Measurements from ENCODE around the gene GRK5.

The GRK5 gene

DNA sequence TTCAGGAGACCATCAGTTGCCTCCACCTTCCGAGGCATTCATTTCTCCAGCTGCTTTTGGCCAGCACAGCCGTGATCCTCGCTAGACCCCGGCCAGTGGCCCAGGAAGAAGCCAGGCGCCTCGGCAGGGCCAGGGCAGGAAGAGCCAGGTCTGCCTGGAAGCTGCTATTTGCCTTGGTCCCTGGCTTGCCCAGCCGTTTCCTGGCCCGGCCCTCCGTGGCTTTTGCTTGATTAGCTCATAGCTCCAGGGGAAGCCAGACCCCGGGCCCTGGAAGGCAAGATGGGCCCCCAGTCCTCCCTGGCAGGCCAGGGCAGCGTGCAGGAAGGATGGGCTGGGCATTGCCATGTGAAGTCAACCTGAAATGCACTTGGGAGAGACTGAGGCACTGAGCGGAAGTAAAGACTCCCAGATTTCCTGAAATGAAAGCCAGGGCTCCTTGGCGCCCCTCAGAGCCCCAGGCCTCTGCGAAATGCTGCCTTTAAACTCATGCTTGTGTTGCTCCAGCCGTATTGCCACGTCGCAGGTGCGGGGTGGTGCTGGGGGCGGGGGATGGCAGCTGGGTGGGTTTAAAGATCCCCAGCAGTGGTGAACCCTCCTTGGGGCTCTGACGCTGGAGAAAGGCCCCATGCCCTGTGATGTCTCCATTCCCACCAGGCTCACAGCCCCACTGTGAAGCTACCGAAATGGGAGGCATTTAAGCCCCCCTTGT lies 160.6 kb downstream of the GRK5 start:
- DNase-seq = no peak

DNA sequence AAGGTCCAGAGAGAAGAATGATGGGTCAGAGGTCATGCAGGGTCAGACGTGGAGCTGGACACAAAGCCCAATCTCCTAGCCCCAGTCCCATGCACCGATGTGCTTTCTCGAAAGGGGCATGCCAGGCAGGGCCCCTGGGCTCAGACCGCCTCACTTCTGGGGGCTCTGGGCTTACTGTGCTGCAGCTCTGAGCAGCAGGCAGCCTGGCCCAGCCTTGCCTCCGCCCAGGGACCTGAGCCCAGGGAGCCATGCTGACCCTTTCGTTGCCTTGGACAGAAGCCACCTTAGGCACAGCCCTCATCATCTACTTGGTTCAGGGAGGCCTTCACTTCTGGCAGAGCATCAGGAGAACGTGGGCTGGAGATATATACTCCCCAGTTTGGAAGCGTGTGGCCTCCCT lies 161.2 kb downstream of the GRK5 start:
- DNase-seq = no peak

DNA sequence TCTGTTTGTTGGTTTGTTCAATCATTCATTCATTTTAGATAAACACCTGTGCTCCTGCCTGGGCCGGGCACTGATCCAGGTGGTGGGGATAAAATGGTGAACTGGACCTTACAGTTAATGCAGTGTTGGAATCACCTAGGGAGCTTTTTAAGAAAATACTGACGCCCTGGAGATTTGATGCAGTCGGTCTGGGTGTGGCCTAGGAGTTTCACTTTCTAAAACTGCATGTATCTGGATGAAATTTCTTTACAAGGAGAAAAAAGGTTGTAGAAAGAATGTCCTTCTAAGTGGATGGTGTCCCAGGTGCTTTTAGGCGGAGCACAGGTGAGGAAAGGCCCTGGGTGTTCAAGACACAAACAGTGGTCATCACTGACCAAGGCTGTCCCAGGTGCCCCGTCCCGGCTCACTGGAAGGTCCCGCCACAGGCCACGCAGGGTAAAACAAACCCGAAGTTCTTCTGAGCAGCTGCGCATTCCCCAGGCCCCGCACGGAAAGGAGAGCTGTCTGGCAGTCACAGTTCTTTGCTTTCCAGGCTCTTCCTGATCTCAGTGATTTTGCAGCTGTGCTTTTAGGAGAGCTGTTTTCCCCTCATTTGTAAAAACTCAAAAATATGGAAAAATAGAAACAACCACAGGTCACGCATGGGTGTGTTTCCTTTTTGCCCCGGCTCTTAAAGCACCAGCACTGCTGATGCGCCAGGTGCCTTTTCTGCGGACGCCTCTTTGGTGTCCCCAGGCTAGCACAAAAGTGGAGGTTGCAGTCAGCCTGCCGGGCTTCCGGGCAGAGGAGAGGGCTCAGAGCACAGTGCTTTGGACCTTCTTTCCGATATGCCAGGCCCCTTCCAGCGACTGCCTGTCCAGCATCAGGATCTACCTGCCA lies 161.9 kb downstream of the GRK5 start:
- DNase-seq = no peak

DNA sequence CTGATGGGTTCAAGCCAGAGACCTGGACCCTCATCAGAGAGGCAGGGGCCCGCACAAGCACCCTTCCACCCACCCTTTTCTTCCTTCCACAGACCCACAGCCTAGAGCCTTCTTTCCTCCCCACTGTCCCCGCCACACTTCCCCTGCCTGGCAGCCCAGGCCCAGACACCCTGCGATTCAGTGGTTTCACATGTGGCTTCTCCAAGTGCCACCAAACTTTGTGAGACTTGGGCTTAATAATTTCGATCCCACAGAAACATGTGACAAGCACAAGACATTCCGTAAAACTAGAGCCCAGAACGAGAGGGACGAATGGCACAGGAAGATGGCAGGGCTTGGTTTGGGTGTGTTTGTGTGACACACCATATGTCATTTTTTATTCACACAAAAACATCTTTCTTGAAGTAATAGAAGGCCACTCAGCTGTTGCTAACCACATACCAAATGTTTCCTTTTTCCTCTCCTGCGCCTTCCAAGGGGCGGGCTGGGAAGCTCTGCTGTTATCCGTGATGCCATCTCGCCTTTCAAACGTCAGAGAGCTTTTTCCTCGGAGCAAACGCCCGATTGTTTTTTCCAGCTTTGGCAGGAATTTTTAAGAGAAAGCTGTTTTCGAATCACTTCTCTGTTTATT lies 162.9 kb downstream of the GRK5 start:
- DNase-seq = peak; percentile 23

DNA sequence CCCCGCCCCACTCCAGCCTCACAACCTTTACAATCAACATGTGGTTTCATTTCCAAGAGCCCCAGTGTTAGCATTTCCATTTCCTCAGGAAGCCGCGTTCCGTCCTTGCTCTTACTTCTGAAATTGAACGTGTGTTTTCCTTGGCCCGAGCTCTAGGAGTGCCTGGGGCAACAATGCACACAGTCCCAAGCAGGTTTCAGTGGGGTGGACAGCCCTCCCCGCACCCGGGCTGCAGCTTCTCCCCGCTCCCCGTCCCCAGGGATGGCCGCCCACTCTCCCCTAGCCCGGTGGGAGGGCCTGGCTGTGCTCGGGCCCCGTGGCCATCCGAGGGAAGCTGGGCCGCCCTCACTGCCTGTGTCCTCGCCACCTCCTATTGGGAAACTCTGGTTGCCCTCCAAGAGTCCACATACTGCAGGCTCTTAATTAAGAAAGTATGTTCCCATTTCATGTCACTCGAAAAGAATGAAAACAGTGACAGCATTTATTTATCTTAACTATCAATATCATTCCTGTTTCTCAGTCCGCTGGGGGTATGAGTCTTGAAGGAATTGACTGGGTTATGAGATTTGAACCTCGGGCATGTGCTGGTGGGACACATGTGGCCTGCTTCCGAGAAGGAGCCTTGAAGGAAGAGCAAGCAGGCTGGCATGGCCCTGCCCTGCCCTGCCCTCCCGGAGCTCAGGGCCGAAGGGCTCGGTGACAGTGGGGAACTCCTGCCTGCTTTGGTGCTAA lies 163.8 kb downstream of the GRK5 start:
- peak; percentile 88 for DNase-seq

DNA sequence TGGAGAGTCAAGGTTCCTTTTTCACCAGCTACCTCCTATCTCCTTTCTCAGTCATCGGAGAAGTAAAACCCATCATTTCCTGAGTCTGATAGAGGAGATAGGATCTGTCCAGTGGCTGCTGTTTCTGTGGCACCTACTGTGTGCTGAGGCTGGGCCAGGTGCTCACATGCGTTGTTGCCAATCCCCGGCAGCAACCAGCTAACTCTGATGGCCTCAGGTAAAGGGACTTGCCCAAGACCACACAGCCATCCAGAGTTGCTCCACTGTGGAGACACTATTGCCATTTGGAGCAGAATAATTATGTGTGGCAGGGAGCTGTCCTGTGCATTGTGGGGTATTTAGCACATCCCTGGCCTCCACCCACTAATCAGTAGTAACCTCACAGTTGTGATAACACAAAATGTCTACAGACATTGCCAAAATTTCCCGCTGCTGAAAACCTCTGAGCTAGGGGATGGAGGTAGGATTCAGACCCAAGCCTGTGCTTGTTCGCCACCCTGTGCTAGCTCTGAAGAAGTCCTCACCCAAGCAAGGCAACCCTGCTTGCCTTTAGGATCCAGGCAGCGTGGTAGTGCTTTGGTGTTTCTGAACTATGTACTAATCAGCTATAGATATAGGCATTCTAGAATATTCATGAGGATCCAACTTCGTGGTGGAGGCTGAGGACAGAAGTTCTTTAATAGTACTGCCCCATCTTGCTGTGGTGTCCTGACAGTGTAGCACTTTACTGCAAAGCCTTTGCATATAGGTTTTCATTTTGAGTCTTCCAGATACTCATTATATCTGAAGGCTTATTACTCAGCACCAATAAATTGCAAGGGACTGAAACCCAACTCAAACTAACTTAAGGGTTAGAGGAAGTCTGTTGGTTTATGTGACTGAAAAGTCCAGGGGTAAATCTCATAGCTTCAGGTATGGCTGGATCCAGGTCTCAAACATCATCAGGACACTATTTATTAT lies 164.6 kb downstream of the GRK5 start:
- no peak for DNase-seq

DNA sequence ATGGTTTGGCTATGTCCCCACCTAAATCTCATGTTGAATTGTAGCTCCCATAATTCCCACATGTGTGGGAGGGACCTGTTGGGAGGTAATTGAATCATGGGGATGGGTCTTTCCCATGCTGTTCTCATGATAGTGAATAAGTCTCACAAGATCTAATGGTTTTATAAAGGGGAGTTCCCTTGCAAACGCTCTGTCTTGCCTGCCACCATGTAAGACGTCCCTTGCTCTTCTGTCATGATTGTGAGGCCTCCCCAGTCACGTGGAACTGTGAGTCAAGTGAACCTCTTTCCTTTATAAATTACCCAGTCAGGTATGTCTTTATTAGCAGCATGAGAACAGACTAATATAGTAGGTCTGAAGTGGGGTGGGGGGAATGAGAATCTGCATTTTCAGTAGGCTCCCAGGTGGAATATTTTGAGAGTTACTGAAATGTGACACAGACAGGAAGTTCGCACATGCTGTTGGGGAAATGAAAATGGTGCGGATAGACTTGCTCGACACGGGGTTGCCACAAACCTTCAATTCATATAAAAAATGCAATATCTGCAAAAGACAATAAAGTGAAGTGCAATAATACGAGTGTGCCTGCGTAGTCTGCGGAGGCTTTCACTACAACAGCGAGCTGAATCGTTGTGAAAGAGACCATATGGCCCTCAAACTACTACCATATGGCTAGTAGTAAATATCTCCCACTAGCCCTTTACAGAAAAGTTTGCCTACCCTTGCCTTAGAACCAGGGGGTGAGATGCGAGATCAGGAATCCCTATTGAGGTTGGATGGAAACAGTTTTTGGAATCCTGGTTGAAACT lies 166.1 kb downstream of the GRK5 start:
- no peak for DNase-seq

DNA sequence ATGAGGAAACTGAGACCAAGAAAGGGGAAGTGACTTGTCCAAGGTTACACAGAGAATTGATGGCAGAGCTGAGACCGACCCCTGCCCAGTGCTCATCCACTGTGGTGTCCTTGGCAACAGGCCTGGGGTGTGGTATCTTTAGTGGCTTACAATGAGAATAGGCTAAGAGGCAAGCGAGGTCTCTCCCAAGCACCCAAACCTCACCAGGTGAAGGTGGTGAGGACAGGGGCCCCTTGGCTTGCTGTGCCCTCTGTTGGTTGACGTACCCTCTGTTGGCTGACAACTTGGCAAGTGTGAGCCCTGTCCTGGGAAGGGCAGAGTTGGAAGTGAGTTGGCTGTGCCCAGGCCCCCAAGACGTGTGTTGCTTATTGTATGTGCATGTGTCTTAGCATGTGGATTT lies 166.9 kb downstream of the GRK5 start:
- no peak for DNase-seq

DNA sequence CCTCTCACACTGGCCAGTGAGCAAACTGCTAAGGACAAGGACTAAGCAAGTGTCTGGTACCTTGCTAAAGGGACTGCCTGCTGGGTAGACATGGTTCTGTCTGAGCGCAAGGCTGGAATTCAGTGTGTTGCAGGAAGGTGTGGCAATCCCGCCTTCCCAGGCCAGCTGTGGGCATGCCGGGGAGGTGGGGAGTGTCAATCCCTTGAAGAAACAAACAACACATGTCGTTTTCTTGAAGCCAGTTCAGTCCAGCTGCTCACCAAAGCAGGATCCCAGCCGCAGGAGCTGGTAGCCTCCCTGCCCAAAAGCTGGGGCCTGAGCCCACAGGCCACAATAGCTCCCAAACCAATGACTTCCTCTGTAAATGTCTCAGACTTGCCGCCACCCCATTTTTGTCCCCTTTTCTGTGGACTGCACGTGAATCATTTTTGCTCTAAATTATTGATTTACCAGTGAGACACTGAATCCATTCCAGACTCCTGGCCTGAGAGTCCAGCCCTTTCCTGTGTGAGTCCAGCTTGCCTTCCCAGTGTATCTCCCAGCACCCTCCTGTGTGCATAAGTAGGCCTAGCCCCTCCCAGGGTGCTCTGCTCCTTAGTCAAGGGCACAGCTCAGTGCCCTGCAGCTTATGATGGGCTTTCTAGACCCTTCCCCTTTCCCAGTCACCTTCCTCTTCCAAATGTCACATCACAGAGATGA lies 168.4 kb downstream of the GRK5 start:
- no peak for DNase-seq

DNA sequence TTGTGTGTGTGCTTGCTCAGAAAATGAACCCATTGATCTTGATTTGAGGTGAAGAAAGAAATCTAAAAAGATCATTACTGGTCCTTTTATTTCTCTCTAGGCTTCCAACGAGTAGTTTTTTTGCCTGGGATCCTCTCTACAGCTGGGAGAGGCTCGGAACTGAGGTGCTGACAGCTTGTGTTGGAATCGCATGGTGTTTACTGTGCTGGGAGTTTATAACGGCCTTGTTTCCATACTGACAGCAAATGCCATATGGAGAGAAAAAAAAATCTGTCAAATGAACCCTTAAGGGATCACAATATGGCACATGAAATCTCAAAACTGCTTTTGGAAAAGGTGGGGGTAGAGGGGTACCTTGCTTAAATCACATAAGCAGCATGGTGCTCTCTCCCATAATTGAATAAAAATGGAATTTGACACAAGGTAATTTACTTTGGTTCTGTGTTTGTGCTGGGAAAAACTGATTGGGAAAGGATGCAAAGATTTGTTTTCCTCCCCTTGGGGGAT lies 170.1 kb downstream of the GRK5 start:
- no peak for DNase-seq

DNA sequence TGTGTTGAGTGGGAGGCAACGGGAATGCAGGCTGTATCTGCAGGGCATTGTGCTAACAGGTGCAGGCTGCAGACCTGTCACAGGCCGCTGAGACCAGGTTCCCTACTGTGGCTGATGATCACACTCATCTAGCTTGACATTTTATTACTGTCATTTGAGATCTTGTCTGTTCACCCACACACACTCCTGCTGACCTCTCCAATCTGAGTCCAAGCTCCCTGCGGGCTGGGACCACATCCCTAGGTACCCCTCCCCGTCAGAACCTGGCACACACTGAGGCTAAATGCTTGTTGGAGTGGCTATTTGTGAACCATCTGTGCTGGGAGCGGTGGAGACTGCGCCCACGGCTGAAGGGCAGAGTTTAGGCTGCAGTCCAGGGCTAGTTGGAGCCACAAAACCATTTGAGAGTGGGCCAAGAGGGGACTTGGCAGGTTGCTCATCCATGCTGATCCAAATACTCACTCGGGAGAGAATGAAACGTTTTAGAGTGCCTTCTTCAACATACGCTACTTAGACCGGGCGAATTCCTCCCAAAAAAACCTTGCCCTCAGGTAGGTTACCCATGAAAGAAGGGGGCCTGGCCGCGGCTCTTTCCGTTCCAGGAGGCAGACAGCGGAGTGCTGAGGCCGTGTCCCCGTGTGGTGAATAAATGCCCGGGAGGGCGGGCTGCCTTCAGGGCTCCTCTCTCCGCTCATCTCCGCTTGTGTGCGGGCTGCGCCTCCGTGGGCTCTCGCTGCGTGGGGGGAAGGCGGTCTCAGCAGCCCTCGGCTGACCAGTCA lies 170.8 kb downstream of the GRK5 start:
- no peak for DNase-seq

DNA sequence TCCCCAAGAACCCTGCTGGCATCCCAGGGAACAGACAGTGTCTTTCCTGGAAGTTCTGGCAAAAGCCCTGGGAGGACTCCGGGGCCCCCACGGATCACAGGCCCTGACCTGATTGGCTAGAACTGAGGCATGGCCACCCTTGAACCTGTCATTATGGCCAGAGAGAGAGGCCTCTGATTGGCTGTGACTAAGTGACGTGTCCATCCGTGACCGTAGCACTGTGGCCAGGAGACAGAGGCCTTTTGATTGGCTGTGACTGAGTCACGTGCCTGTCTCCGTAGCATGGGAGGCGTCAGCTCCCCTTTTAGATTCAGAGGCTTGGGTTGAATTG lies 171.3 kb downstream of the GRK5 start:
- DNase-seq = no peak

DNA sequence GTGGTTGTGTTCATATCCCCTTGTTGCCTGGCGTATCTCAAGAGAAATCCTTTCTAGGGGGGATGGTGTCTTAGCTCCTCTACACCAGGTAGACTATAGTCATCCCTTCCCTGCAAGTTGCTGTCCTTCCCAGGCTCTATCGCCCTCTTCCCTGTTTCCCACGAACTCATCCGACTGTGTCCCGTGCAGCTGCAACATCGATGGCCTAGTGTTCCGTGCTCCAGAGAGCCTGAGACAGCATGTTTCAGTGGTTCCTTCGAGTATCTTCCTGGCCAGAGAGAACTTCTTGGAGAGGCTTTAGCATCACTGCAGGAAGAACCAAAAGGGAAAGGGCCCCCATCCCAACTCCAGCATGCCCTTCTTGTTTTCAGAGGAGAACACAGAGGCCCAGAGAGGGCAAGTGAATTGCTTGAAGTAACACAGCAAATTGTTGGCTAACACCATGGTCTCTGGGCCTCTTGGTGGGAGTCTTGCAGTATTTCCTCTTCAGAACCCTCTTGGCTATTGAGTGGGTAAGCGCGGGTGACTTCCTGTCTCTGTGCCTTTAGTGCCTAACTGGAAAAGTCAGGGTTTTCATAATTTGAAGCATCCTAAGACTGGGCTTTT lies 172.2 kb downstream of the GRK5 start:
- no peak for DNase-seq

DNA sequence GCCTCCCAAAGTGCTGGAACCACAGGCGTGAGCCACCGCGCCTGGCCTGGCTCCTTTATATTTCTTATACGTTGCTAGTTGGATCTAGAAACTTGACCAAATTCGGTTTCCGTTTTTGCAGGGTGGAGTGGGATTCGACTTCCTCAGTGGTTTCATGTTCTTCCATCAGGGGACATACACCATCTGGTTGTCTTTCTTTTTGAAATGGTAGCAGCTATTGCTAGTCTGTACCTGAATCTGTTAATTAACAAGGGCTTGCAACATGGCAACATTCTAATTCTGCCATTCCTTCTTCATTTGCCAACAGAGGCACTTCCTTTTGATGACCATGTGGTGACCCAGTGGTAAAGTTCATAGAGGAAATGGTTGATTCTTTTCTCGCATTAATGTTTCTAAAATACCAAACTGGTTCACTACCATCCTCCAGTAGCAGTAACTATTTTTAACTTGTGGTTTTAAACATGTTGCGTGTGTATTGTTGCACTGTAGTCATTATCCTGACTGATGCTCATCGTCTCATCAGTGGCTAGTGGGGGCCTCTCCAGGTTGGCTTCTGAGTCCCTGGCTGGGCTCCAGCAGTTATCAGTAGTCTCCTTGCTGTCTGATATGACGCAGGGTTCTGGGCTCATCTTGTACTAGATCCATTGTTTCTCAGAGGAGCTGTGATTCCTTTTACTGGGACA lies 175.9 kb downstream of the GRK5 start:
- DNase-seq = no peak

DNA sequence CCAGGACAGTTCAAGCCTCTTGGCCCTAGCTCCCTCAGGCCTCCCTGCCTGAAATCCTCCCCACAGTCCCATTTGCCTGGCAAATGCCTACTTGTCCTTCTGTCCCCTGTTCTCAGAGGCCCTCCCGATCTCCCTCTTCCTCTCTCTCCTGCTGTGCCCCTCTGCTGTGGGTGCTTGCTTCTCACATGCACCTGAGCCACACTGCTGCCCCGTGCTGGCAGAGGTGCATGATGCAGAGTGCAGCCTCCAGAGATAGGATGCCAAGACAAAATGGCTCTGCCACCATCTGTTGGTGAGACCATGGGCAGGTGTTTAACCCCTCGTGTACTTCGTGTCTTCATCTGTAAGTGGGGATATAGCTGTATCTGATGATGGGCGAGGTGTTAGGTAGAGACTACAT lies 176.8 kb downstream of the GRK5 start:
- DNase-seq = no peak

DNA sequence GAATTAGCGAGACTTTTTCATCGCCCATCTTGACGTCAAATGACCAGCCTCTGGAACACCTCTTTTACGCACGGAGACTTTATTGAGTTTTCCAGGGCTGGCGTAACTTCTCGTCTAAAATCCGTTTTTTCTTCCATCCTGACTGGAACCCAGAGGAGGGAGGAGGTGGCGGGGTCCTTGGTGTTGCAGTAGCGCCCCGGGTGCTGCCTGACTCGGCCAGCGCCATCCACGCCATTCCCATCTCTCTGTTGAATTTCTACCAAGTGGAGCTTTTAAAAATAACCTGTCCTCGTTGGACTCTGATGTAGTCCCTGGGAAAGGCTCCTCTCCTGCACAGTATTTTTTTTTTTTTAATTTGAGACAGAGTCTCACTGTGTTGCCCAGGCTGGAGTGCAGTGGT lies 179.3 kb downstream of the GRK5 start:
- no peak for DNase-seq

DNA sequence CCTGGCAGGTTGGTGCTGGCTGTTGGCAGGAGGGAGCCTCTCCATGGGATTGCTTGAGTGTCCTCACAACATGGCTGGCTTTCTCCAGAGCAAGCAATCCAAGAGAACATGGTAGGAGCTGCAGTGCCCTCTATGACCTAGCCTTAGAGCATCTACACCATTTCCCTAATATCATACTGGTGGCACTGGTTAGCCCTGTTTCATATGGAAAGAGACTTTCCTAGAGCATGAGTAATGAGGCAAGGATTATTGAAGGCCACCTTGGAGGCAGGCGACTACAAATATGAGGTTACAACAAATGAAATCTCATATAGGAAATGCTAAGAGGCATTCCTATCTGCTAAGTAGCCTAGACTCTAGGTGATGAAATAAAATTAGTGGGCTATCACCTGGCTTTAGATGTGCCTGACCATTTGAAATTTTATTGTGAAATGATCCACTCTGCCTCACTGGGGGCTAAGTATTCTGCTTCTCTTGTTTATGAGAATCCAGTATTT lies 181.5 kb downstream of the GRK5 start:
- no peak for DNase-seq
